HG02885 (cell line): ENCODE results near the gene TNS1.

Source experiments
- ATAC-seq: cut with Tn5 transposase; IDR thresholded peaks from one replicate; pipeline ENCODE4 v1.9.1; 2021; ENCODE audit warnings: mild to moderate bottlenecking; ENCODE audit not compliant: unreplicated experiment, poor library complexity

The TNS1 gene

GRCh38 chr2:217966423-217967070 is 36.2 kb downstream of the TNS1 start:
- no peak for ATAC-seq

DNA sequence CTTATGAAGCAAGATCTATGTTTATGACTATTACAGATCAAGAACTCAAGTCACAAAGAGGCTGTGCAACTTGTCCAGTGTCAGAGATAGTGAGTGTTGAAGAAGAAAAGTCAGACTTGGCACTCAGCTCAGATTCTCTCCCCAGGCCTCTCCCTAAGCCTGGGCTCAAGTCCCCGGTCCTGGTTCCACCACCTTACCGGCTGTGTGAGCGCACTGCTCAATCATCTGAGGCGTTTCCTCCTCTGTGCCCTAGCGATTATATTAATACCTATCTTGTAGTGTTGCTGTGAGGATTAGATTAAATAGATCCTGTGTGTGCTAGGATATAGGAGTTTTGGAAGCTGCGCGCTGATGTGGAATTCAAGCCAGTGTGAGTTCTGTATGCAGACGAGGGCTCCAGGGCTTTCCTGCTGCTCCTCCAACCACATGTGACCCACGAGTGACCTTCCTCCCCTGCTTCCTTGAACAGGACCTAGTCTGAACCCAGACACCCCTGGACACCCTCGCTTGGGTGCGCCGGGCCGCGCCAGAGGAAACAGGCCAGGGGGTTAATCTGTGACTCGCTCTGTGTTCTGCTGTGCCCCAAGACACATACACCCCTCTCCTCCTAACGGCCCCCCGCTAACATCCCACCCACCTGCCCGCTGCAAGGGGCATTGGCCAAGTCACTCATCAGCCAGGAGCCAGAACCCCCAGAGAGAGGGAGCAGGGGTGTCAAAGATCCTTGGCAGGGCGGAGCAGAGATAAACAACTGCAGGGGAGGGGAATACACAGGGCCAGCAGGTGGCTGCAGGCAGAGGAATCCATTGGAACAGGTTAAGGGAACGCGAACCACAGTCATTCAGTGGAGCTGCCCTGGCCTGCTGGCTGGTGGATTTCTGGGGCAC is 38.3 kb downstream of the TNS1 start:
- ATAC-seq, result no peak

DNA sequence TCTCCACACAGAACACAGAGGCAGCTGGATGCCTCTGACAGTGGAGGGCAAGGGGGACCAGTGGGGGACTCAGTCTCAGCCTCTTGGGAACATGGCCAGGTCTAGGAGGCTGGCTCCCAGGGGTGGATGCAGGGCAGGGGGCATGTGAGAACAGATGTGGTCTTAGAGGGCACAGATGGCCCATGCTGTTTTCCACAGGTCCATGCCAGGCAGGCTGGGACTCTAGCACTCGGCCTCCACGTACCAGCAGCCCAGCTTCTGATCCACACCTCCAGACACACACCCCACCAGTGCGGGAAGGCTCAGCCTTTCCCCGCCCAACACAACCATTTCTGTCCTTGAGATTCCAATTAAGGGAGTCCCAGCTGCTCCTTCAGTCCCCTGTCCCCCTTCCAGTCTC is 42.4 kb downstream of the TNS1 start:
- ATAC-seq, result no peak

DNA sequence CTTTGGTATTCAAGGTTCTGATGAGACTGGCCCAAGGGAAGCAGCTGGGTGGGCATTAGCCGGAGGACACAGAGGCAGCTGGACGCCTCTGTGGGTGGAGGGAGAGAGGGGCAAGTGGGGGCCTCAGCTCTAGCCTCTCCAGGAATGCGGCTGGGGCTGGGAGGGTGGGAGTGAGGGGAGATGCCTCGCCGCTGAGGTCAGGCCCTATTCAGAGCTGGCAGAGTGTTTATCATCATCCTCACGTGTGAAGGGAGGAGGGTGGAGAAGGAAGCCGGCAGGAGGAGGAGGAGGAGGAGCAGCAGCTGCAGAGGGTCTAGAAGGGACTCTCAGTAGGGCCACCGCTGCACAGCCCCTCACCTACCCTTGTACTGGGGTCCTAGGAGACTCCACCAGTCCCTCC is 43.1 kb downstream of the TNS1 start:
- ATAC-seq, result no peak

DNA sequence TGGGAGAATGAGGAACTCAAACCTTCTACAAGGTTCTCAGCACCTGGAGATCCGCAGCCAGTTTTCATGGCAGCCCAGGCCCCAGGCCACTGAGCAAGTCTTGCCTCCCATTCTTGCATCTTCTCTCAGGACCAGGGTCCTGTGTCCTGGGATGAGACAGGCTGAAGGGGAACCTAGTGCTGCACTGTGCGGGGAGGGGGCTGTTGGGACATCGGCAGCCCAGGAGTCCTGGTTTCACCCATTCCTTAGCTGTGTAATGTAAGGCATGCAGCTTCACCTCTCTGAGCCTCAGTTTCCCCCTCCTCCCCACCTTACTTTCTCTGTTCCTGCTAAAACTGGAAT is 43.9 kb downstream of the TNS1 start:
- ATAC-seq, result no peak

- ATAC-seq, result no peak
These were observed 44.5 kb downstream of the TNS1 start for GRCh38 chr2:217958206-217958883.

- no peak for ATAC-seq
These were observed 46.0 kb downstream of the TNS1 start for GRCh38 chr2:217956586-217957457.

GRCh38 chr2:217955881-217956493 is 46.8 kb downstream of the TNS1 start:
- ATAC-seq, result no peak

GRCh38 chr2:217954971-217955740 is 47.6 kb downstream of the TNS1 start:
- no peak for ATAC-seq

DNA sequence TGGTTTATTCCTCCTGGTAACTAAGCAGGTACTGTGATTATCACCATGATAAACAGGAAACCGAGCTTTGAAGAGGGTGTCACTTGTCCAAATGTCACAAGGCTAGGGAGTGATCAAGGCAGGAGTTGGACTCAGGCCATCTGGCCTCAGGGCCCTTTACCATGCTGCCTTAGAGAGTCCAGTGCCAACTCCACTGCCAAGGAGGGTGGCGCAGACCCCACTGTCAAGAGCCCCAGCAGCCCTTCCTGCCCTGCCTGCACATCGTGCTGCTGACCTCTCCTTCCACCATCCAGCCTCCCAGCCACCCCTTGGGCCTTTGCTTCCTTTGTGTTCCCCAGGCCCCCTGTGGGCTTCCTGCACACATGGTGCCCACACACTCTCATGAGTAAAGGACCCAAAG is 48.3 kb downstream of the TNS1 start:
- ATAC-seq, result no peak

- no peak for ATAC-seq
These were observed 48.7 kb downstream of the TNS1 start for GRCh38 chr2:217954051-217954450.

GRCh38 chr2:217953531-217953932 is 49.3 kb downstream of the TNS1 start:
- ATAC-seq, result no peak

DNA sequence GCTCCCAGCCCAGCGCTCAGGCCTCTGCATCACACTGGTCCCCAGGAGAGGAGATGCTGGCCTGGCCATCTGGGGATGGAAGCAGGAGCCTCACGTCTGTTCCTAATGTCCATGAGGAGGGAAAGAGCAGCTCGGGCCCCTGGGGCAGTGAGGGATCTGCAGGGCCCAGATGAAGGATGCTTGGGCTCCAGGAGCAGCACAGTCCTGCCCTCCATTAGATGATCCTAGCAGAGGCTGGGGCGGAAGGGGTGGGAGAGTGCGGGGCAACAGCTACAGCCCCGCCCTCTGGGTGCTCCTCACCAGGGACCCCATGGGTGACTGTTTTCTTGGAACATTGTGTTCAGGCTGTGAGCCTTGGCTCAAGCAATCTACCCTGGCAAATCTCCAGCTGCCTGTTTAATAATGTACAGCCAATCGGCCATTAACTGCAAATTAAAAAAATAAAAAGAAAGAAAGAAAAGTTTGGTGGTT is 49.7 kb downstream of the TNS1 start:
- no peak for ATAC-seq

DNA sequence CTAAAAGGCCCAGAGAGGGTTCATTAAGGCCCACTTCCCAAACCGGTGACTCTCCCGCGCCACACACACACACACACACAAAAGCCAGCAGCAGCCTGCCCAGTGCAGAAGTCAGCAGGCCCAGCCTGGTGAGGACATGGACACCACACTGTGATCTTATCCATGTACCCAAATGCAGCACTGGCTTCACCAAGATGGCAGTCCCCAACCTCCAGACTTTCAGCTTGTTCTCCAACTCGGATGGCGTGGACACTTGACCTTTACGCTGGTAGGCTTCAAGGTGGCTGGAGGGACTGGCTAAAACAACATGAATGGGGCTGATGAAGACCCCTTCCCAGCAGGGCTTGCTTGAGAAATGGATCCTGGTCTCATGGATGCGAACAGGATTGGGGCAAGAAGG is 50.4 kb downstream of the TNS1 start:
- no peak for ATAC-seq

- no peak for ATAC-seq
These were observed 51.1 kb downstream of the TNS1 start for GRCh38 chr2:217951521-217952247.

- ATAC-seq, result no peak
These were observed 51.7 kb downstream of the TNS1 start for GRCh38 chr2:217951091-217951490.

DNA sequence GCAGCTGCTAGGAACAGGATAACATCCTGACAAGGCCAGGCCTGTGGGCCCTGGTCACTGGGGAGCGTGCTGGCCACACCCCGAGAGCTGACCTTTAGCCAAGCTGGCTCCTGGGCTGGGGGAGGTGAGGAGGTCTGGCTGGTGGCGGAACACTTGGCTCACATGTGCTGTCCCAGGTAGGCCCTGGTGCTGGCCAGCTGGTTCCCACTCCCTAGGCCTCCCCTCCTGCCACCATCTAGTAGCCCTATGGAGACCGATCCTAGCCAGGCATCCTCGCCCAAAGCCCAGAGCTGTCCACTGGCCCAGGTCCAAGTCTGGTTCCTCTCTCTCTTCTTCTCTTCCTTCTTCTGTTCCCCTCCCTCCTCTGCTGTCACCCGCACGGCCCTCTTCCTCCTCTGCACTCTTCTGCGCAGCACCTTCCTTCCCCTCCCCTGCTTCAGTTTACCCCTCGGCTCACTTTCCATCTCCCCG is 52.4 kb downstream of the TNS1 start:
- ATAC-seq, result no peak

DNA sequence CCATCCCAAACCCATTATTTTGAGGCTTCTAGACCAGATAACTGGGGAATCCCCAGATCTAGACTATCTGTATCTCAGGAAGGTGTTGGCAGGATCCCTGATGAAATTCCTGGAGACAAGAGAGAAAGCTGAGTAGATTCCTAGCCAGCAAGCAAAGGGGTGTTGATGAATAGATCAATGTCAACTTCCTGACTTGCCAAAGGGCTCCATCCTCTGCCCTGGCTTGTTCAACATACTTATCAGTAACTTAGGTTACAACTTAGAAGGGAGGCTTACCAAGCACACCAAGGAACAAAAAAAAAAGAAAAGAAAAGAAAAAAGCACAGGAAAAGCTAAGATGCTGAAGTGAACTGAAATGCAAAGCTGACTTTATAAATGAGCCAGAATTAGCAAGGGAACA is 53.3 kb downstream of the TNS1 start:
- ATAC-seq, result no peak
